D721Med (cell line): ENCODE measurements around the gene TBC1D7.

ENCODE experiments used
- DNase-seq: peaks from one replicate; pipeline ENCODE4 v3.0.0; 2011; ENCODE audit warnings: low spot score; ENCODE audit not compliant: insufficient read length
- FAIRE-seq: peaks from 2 replicates; lab custom pipeline; 2011; peaks lifted over from hg19 to GRCh38; lab: Jason Lieb, UNC
- CTCF ChIP-seq: IDR thresholded peaks from 2 replicates; pipeline ENCODE4 v1.5.1; 2012; ENCODE audit warnings: mild to moderate bottlenecking, control low read depth; ENCODE audit not compliant: insufficient read depth; ENCODE audit errors: missing control alignments

TBC1D7 gene

GRCh38 chr6:13273202-13273930, 55.0 kb downstream of the TBC1D7 start:
- DNase-seq, result no peak
- no peak for TF ChIP-seq CTCF
- no peak for FAIRE-seq

- FAIRE-seq, result no peak
- no peak for TF ChIP-seq CTCF
- no peak for DNase-seq
These were observed 55.9 kb downstream of the TBC1D7 start for GRCh38 chr6:13272131-13273046.

GRCh38 chr6:13268913-13269518, 59.3 kb downstream of the TBC1D7 start:
- no peak for DNase-seq
- TF ChIP-seq CTCF, result no peak
- no peak for FAIRE-seq

- no peak for FAIRE-seq
- DNase-seq, result no peak
- TF ChIP-seq CTCF, result no peak
These were observed 61.1 kb downstream of the TBC1D7 start for GRCh38 chr6:13267142-13267651.

- TF ChIP-seq CTCF, result no peak
These were observed 64.7 kb downstream of the TBC1D7 start for GRCh38 chr6:13263669-13264068.

GRCh38 chr6:13262302-13263230, 65.8 kb downstream of the TBC1D7 start:
- FAIRE-seq, result no peak
- no peak for TF ChIP-seq CTCF
- no peak for DNase-seq

More at GRCh38 chr6:13263669-13264068, 64.7 kb downstream of the TBC1D7 start:
- DNase-seq, result no peak
- no peak for FAIRE-seq
